A673 (cell line): ENCODE data around the gene FAM50B.

Experiments
- CTCF ChIP-seq: fragments of 300-800, 200-600 bp; sonication (generic); conservative IDR thresholded peaks from 2 replicates; pipeline ENCODE4 v1.5.1; 2017; ENCODE audit warnings: low read depth, mild to moderate bottlenecking, antibody characterized with exemption, low read length, moderate library complexity, mixed read lengths
- EZH2 ChIP-seq: fragments of 200-600 bp; sonication (generic); IDR thresholded peaks from 2 replicates; pipeline ENCODE4 v1.6.1; 2017; ENCODE audit warnings: borderline replicate concordance, low read depth, mild to moderate bottlenecking, mixed read lengths, antibody characterized with exemption, low read length; ENCODE audit not compliant: poor library complexity, severe bottlenecking

GRCh38 chr6:3888153-3888957 lies 39.2 kb downstream of the FAM50B start:
- TF ChIP-seq CTCF (no peak), EZH2 (no peak)
